GM19238 (cell line): ENCODE data around the gene NKD1.
A peak's percentile ranks its signal among the peaks of the same experiment; 100 is the strongest.

Source experiments
- DNase-seq: peaks from one replicate; pipeline ENCODE4 v3.0.0; 2011; ENCODE audit warnings: low spot score; ENCODE audit not compliant: insufficient read length

The NKD1 gene

GRCh38 chr16:50673496-50674275, 125.5 kb downstream of the NKD1 start:
- no peak for DNase-seq

GRCh38 chr16:50674831-50675230, 126.6 kb downstream of the NKD1 start:
- no peak for DNase-seq

DNA sequence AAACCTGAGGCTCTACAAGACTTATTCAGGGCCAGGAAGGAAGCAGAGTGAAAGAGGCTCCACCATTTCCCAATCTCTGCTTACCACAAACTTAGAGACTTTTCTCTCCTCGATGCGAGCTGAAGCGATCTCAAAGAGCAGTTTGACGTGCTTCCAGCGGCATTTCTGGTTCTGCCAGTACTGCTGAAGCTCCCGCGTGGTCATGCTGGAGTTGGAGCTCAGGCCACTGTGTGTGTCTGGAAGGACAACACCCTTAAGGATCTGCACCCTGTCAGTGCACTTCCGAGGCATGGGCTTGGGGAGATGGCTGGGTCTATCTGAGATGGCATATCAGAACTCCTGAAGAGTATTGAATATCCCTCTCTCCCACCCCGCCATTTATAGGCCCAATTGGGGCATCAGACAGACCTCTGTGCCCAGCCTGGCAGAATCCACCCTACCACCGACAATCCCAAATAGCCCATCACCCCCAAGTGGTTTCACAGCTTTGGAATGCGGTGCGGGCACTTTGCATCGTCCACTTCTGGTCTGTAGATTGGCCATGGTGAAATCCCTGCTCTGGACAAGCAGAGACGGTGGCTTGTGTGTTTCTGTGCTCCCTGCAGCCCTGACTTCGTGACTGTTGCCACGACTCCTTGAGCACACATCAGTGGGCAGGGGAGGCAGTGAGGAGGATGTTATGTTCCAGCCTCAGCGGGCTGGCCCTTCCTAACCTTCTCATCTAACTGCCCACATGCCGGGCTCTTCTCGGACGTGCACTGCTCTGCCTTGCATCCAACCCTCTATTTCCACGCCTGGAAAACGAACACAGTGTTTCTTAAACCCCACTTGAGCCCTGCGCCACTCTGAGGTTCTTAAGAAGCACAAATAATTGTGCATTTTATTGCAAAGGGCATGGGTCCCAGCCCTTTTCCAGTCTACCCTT, 127.8 kb downstream of the NKD1 start:
- DNase-seq = no peak

DNA sequence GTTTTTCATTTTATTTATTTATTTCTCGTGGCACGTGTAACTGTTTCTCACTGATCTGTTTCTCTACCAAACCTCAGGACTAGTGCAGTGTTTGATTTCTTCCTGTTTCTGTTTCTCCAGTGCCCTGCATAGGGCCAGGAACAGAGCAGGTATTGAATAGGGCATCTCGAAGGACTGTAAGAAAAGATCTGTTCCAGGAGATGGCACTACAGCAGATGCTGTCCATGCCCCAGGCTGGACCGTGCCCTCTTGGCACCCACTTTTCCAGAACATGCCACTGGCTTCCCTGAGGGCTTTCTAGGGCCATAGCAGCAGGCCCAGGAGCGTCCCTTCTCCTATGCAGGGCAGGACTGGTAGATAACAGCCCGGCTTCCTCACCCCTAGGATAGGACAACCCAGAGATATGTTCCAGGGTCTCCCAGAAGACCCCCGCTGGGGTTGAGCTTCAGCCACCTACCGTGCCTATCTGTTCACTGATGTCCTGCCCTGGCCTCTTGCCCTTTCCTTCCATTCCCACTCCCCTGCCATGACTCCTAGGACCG, 128.6 kb downstream of the NKD1 start:
- no peak for DNase-seq

GRCh38 chr16:50677351-50677750, 129.2 kb downstream of the NKD1 start:
- DNase-seq = no peak

DNA sequence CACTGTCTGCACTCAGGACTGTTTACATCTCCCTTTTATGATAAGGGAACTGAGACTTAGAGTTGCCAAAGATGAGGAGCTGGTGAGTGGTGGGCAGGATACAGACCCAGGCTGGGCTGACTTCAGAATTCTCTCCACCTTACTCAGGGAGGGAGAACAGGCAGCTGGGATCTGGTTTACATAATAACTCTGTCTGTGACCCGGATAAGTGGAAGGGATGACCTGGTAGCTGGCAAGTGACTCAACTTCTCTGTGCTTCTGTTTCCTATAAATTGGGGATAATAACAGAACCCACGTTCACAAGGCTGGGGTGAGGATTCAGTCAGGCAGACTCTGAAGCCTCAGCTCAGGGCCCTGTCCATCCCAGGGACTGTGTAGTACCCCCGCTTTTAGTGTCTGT, 130.3 kb downstream of the NKD1 start:
- DNase-seq = no peak

DNA sequence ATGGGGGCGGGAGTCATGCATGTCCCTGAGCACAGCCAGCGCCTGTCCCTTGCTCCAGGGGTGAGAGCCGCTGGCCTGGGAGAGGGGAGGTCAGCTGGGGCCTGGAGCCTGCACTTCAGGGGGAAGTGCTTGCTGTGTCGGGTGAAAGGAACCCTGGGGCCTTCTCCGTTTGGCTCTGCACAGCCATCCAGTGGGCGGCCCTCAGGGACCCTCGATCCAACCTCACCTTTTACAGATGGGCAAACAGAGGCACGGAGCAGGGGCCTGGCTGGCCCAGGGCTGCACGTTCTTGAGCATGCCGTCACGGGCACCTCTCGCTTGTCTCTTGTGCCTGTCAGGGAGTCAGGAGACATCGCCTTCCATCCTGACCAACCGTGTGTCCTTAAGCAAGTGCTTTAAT, 131.1 kb downstream of the NKD1 start:
- no peak for DNase-seq

- DNase-seq = no peak
These were observed 131.7 kb downstream of the NKD1 start for GRCh38 chr16:50679676-50680555.

GRCh38 chr16:50680556-50680893, 132.3 kb downstream of the NKD1 start:
- no peak for DNase-seq

- DNase-seq = peak; percentile 76
These were observed 133.1 kb downstream of the NKD1 start, which contains the start of gene SNX20 for GRCh38 chr16:50681021-50681885. SNX20 (minus strand) TSS chr16:50681312; CDS start chr16:50677526, 3,786 bp downstream.

DNA sequence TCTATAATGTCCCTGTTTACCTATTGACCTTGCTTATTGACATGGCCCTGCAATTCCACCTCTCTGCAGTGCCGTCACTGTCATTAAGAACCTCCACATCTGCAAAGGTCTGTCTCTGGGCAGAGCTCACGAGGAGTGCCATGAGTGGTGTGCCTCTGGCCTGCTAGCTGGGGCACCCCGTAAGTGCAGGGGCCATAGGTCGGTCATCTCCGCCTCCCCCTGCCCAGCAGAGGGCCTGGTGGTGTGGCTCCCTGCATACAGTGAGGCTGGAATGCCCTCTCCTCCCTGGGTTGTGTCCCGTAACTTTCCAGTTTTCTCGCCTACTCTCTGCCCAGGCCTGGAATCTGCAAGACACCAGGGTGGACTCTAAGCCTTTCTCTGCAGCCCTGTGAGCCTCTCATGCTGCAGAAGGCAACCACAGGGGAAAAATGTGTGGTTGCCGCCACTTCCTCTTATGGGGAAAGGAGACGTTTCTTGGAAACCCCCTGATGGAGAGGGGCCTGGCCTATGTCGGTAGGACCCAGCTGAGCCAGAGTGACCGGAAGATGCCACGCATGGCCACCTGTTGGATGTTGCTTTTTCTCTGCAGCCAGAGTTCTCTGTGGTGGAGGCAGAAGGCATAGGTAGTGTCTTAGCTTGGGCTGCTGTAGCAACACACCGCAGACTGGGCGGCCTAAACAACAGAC, 135.6 kb downstream of the NKD1 start:
- no peak for DNase-seq

GRCh38 chr16:50684823-50685461, 136.7 kb downstream of the NKD1 start:
- no peak for DNase-seq

GRCh38 chr16:50685462-50686063, 137.4 kb downstream of the NKD1 start:
- no peak for DNase-seq

DNA sequence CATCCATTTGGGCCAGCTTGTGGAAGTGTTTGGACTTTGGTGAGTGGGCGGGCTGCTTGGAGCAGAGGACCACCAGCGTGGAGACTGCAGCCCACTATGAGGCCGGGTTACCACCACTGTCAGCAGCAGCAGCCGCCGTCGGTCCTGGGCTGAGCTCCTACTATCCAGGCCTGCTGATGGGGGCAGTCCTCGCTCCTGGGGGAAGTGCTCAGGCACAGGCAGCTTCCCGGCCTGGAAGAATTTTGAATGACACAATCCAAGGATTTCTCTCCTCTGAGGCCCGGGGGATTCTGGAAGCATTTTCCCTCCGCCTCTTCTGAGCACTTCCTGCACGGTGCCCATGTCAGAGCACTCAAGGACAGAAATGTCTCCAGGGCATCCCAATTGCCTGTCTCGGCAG, 139.9 kb downstream of the NKD1 start:
- no peak for DNase-seq

GRCh38 chr16:50688867-50689266, 140.7 kb downstream of the NKD1 start:
- no peak for DNase-seq

- no peak for DNase-seq
These were observed 142.0 kb downstream of the NKD1 start for GRCh38 chr16:50690177-50690576.

- no peak for DNase-seq
These were observed 144.4 kb downstream of the NKD1 start for GRCh38 chr16:50692644-50692998.

DNA sequence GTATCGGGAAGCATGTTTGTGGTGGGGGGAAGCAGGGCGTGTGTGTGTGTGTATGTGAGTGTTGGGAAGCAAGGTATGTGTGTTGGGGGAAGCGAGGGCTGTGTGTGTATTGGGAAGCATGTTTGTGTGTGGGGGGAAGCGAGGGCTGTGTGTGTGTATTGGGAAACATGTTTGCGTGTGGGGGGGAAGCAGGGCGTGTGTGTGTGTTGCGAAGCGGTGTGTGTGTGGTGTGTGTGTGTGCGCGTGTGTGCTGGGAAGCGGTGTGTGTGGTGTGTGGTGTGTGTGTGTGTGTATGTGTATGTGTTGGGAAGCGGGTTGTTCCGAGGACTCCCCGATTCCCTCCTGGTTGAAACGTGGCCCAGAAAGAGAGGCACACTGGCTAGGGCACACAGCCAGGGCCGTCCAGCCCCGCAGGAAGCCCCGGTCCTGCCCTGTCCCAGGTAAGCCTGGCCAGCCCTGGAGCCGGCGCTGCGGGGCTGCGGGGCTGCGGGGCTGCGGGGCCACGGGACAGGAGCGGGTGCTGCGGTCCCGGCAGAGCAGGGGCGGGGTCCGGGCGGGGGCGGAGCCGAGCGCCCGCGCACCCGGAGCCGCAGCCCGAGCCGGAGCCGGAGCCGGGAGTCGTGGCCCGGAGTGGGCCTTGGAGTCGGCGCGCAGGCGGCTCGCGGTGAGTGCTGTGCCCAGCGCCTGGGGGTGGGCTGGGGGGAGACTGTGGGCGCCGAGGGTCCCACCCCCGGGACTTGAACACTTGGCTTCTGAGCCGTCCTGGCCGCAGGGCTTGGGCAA, 145.0 kb downstream of the NKD1 start, which contains the start of gene NOD2:
Gene NOD2, plus strand, starts transcription at position 608 of the 783 bp plus-strand sequence. CDS start 5,890 bp downstream, outside the sequence.
- no peak for DNase-seq
